Mucosa of descending colon (tissue), 3 donors: Measurements from ENCODE around the gene PCGF2. TPM values are rescaled to one million over a fixed set of nuclear protein-coding genes. Genes with fewer than 3 reads are reported as not detected.

Source experiments
- ATAC-seq: fragments of 200-7000 bp; cut with Tn5 transposase; one replicate; pipeline ENCODE4 v1.9.1; 2020; ENCODE audit warnings: mild to moderate bottlenecking, moderate library complexity
- DNase-seq, 3 donors: peaks; one replicate each; pipeline ENCODE4 v3.0.0-alpha.2; 2020
- H3K36me3 ChIP-seq: fragments of 200-600 bp; one replicate; pipeline ENCODE4 v1.8.0; 2021; ENCODE audit warnings: low read depth, mild to moderate bottlenecking
- H3K4me1 ChIP-seq: fragments of 200-600 bp; one replicate; pipeline ENCODE4 v1.8.0; 2021; ENCODE audit warnings: low read depth, mild to moderate bottlenecking
- H3K4me3 ChIP-seq: fragments of 200-600 bp; one replicate; pipeline ENCODE4 v1.8.0; 2021; ENCODE audit warnings: mild to moderate bottlenecking
- H3K9me3 ChIP-seq: fragments of 200-600 bp; one replicate; pipeline ENCODE4 v1.8.0; 2021; ENCODE audit warnings: mild to moderate bottlenecking
- intact Hi-C, 2 donors: fragments of 100-400 bp; cut with DNase I in 1 of 2; cut with micrococcal nuclease in 1 of 2; formaldehyde crosslinking; loops; one replicate each; pipeline versions ENCODE4 v1.11.0 to v1.11.1; 2022; cut with DNase I, micrococcal nuclease
- total RNA-seq, 3 donors: library from RNA; stranded (reverse); fragmentation: NEBNext Ultra II Directional in 2 of 3; extraction: Animal tissue kit (Norgen Biotek cat#: 25700) in 2 of 3; gene quantifications; one replicate each; pipeline versions ENCODE4 v1.2.1 to v1.2.4, GENCODE V29; 2021 to 2023
- TF ChIP-seq, protein P1 (sequence below): fragments of 200-600 bp; IDR thresholded peaks from one replicate; pipeline ENCODE4 v1.8.0; 2022; ENCODE audit warnings: antibody characterized with exemption, mild to moderate bottlenecking
- donor health status: DM: no; HTN: no; CAD: no; lungs with moderate emphysema.
- donor health status: DM: no; HTN: no; CAD: no.
- donor health status: DM: no; HTN: yes; CAD: no.

The PCGF2 gene
- total RNA-seq, 3 donors from 2014 or later: 23.8 to 30.7 (median 25.5) TPM

DNA sequence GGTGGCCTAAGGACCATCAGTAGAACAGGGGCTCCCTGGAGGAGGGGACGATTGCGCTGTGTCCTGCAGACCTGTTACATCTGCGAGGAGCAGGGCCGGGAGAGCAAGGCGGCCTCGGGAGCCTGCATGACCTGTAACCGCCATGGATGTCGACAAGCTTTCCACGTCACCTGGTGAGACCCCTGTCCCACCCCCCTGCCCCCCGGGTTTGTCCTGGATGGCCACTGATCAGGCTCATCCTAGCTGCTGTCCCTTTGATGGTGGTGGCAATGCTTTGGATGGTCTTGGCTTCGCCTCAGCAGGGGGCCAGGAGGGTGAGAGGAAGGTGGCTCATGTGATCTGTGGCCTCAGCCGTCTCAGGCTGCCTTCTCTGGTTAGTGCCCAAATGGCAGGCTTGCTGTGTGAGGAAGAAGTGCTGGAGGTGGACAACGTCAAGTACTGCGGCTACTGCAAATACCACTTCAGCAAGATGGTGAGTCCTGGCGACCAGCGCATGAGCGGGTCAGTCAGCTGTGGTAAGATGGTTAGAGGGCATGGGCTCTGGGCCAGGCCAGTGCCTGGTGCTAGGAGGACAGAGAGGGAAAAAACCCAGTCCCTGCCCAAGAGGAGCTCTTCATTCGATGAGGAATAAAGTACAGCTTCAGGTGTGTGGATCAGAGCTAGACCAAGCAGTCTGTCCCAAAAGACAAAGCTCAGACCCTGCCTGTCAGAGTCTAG lies 38.9 kb downstream of the PCGF2 start:
- no peaks in the 10 kb centered on the region for H3K9me3 ChIP-seq
- no peak for DNase-seq
- H3K4me1 ChIP-seq: peaks cover 6% of the 10 kb centered on the region
- TF ChIP-seq, protein P1, sequence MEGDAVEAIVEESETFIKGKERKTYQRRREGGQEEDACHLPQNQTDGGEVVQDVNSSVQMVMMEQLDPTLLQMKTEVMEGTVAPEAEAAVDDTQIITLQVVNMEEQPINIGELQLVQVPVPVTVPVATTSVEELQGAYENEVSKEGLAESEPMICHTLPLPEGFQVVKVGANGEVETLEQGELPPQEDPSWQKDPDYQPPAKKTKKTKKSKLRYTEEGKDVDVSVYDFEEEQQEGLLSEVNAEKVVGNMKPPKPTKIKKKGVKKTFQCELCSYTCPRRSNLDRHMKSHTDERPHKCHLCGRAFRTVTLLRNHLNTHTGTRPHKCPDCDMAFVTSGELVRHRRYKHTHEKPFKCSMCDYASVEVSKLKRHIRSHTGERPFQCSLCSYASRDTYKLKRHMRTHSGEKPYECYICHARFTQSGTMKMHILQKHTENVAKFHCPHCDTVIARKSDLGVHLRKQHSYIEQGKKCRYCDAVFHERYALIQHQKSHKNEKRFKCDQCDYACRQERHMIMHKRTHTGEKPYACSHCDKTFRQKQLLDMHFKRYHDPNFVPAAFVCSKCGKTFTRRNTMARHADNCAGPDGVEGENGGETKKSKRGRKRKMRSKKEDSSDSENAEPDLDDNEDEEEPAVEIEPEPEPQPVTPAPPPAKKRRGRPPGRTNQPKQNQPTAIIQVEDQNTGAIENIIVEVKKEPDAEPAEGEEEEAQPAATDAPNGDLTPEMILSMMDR: no peak
- H3K36me3 ChIP-seq: no peaks in the 10 kb centered on the region
- intact Hi-C loops: no loop called here
- ATAC-seq: no peak
- H3K4me3 ChIP-seq: no peak overlapping the region

DNA sequence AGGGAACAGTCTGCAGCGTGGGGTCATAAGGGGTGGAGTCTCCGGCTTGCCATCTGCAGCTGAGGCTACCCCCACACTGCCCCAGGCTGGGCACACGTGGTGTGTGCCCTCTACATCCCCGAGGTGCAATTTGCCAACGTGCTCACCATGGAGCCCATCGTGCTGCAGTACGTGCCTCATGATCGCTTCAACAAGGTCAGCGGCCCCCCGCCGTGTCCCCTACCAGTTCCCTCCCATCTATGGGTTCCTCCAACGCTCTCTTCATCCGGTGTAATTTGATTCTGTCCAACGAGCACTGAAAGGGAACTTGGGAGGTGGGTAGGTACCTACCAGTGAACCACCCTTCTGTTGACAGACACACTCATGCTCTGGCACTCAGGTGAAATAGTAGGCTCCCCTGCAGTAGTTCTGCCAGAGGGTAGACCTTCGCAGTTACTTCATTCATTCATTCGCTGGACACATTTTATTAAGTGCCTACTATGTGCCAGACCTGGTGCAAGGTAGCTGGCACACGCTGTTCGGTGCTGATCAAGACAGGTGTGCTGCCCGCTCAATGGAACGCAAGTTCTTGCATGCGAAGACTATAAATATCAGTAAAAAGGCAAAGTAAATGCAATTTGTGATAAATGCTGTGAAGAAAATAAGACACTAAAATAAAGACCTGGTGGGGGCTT lies 40.3 kb downstream of the PCGF2 start:
- ATAC-seq (no peak), DNase-seq (no peak)
- Histone ChIP-seq H3K36me3 (no peaks in the 10 kb centered on the region), H3K4me3 (no peak overlapping the region), H3K9me3 (no peaks in the 10 kb centered on the region), H3K4me1 (peaks cover 6% of the 10 kb centered on the region)
- TF ChIP-seq, protein P1: no peak
- intact Hi-C loops: no loop called here

DNA sequence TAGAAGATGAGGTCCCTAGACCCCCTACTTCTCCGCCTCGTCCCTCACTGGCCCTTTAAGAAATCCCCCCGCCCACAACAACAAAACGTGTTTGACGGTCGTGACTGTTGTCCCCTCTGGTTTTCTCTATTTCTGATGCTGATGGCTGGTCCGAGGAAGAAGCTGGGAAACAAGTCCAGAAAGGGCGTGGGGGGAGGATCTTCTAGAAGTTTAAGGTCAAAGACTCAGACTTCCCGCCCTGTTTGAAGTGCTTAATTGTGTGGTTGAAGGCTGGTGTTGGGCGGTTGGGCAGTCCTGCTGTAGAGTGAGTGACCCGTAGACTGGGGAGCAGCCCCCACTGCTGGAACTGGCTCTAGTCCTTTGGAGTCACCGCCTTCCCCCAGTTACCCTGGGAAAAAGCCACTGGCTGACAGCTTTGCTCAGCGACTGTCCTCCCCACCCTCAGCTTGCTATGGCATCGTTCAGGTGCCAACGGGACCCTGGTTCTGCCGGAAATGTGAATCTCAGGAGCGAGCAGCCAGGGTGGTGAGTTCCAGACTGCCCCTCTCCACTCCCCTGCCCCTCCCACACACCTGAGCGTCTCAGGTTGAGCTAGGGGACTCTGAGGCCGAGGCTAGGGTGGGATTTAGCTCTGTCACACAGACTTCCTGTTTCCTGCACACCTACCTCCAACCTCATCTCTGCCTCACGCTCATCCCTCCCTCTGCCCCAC lies 41.5 kb downstream of the PCGF2 start:
- TF ChIP-seq, protein P1: no peak
- DNase-seq: peak in 2 of 3 donors; percentile 52 to 63
- no peaks in the 10 kb centered on the region for H3K36me3 ChIP-seq
- H3K4me3 ChIP-seq: peak overlapping the region; percentile 68
- no peaks in the 10 kb centered on the region for H3K9me3 ChIP-seq
- intact Hi-C loops: no loop called here
- ATAC-seq: no peak
- H3K4me1 ChIP-seq: peaks cover 6% of the 10 kb centered on the region

DNA sequence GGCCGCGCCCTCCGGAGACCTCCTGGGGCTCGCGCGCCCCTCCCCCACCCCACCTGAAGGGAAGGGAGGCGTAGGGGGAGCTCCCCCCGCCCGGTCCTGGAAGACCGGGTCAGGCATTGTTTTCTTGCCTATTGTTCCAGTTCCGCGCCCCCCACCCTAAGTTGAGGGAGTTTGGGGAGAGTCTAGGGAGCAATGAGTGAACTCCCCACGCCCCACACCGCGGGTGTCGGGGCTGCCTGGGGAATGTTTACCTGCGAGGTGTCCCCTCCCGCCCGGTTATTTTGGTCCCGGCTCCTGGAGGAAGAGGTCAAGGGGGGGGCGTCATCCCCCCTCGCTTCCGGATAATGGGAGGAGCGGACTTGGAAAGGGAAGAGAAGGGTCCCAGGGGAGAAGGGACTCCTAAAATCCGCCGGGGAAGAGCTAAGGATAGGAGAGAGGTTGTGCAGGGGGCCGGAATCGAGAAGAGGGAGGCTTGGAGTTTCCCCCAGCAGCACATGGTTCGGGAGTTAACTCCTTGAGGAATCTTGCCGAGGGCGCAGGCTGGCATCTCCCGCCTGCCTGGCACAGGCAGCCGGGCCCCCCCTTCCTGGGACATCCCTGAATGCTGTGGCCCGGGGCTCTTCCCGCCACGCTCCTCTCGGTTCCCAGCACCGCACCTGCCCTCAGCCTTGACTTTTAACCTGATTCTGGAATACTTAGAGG lies 42.2 kb downstream of the PCGF2 start:
- no peak for ATAC-seq
- Histone ChIP-seq H3K36me3 (no peaks in the 10 kb centered on the region), H3K9me3 (no peaks in the 10 kb centered on the region), H3K4me1 (peaks cover 12% of the 10 kb centered on the region), H3K4me3 (peak overlapping the region; percentile 68)
- DNase-seq: peak; percentile 70 to 76 (median 73)
- TF ChIP-seq, protein P1: no peak
- intact Hi-C loops: no loop called here

DNA sequence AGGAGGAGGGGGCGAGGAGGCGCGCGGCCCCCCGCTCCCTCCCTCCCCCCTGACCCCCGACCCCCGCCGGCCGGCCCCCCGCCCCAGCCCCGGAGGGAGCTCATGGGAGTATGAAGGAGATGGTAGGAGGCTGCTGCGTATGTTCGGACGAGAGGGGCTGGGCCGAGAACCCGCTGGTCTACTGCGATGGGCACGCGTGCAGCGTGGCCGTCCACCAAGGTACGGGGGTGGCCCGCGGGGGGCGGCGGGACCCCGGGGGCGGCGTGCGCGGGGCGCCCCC lies 42.7 kb downstream of the PCGF2 start:
- DNase-seq (peak in 1 of 3 donors; percentile 72), ATAC-seq (no peak)
- Histone ChIP-seq H3K4me3 (peak overlapping the region; percentile 68), H3K4me1 (peaks cover 12% of the 10 kb centered on the region), H3K9me3 (no peaks in the 10 kb centered on the region), H3K36me3 (no peaks in the 10 kb centered on the region)
- TF ChIP-seq, protein P1: no peak
- intact Hi-C loops: no loop called here
